Measurements from ENCODE around the gene CYTH1.

DNA sequence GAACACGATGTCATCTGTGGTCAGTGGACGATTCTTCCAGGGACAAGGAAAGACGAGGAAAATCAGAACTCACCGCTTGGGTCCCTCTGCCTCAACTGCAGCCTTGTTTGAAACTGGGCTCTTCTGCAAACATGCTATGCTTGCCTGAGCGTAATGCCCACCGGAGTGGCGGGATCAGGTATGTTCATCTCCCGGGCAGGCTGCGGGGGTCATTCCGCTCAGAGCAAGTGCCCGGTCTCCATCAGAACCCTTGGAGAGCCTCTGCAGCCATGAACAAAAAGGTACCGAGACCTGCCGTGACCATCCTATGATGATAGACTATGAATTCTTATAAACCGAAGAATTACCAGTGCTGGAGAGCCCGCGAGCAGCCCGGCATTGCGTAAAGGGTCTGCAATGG is 140.4 kb downstream of the CYTH1 start:
- TF ChIP-seq CTCF (IDR thresholded peaks at IDR 0.05) (no peak), POLR2A (IDR thresholded peaks at IDR 0.05) (no peak)

Measured in Peyer's patch (tissue), 4 donors.